Upper lobe of left lung (tissue), 4 donors: Measurements from ENCODE around the gene KCNG4.
"Not testable (repeated sequence)": the region's sequence is repeated elsewhere in the genome, so short reads cannot be mapped to it uniquely, and the experiment has no call there.

ENCODE experiments used
- CTCF ChIP-seq, 6 experiments: fragments of 450-650 bp in 4 of 6; fragments of 200-600 bp in 2 of 6; sonication (generic) in 2 of 6; IDR thresholded peaks; one replicate each; pipeline ENCODE4 v1.5.1; 2016 to 2019; ENCODE audit warnings: antibody characterized with exemption in 6 of 6
- EP300 ChIP-seq, 4 donors: sonication (generic); formaldehyde crosslinking; IDR thresholded peaks; one replicate each; pipeline ENCODE4 v1.5.1; 2017; ENCODE audit warnings: antibody characterized with exemption in 4 of 4, control low read depth in 2 of 4
- POLR2A ChIP-seq, 4 donors: fragments of 450-650 bp; IDR thresholded peaks; one replicate each; pipeline ENCODE4 v1.5.1; 2016 to 2017; ENCODE audit warnings: antibody characterized with exemption in 4 of 4, mild to moderate bottlenecking in 2 of 4
- POLR2AphosphoS5 ChIP-seq, 2 donors: sonication (generic); formaldehyde crosslinking; IDR thresholded peaks; one replicate each; pipeline ENCODE4 v1.5.1; 2017; ENCODE audit warnings: antibody characterized with exemption in 2 of 2

GRCh38 chr16:84205123-84205522, 34.7 kb downstream of the KCNG4 start:
- not testable (repeated sequence) for TF ChIP-seq POLR2AphosphoS5, POLR2A, CTCF, EP300 (IDR thresholded peaks at IDR 0.05)
